ENCODE data around the gene GRAMD1B. TPM values are rescaled to one million over a fixed set of nuclear protein-coding genes. Genes with fewer than 3 reads are reported as not detected.

The GRAMD1B gene
- total and polyA plus RNA-seq, 2 donors (not counting 1 experiment from before 2014, with no cell fraction given): 0.58 to 11.6 TPM

DNA sequence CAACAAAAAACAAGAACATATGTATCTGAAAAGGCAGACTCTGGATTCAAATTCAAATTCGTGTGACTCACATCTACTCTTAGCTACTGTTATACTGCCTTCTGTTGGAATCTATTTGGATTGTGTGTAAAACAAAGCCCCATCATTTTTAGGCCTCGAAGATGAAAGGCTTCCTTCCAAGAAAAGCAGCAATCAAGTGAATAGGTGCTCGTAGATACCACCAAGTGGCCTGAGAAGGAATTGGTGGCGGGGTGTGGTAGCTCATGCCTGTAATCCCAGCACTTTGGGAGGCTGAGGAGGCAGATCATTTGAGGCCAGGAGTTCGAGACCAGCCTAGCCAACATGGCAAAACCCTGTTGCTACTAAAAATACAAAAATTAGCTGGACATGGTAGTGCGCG is 4.2 kb downstream of the GRAMD1B start:
- H3K27me3 ChIP-seq (replicated peaks in 1 of 4; ENCODE audit: control extremely low read depth in 1 of 4, control insufficient read depth in 3 of 4, insufficient read depth in 4 of 4, low read length in 3 of 4): peaks cover 0 to 9% (median 2%) of the 10 kb centered on the region in 4 experiments
- no peaks in the 10 kb centered on the region for H3K9me3 ChIP-seq (ENCODE audit: control extremely low read depth in 1 of 3, control insufficient read depth in 2 of 3, insufficient read depth in 1 of 3, low read length in 2 of 3)
- TF ChIP-seq, protein P1, sequence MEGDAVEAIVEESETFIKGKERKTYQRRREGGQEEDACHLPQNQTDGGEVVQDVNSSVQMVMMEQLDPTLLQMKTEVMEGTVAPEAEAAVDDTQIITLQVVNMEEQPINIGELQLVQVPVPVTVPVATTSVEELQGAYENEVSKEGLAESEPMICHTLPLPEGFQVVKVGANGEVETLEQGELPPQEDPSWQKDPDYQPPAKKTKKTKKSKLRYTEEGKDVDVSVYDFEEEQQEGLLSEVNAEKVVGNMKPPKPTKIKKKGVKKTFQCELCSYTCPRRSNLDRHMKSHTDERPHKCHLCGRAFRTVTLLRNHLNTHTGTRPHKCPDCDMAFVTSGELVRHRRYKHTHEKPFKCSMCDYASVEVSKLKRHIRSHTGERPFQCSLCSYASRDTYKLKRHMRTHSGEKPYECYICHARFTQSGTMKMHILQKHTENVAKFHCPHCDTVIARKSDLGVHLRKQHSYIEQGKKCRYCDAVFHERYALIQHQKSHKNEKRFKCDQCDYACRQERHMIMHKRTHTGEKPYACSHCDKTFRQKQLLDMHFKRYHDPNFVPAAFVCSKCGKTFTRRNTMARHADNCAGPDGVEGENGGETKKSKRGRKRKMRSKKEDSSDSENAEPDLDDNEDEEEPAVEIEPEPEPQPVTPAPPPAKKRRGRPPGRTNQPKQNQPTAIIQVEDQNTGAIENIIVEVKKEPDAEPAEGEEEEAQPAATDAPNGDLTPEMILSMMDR (IDR thresholded peaks at IDR 0.05): no peak
- TF ChIP-seq EZH2 (IDR thresholded peaks at IDR 0.05; ENCODE audit: borderline replicate concordance, insufficient read depth, low read depth, low read length, poor library complexity, severe bottlenecking): no peak
- H3K9ac ChIP-seq (ENCODE audit: low read length): no peak overlapping the region
- H3K27ac ChIP-seq (ENCODE audit: low read length in 2 of 2): no peak overlapping the region
- no peak overlapping the region for H3K4me3 ChIP-seq (ENCODE audit: control extremely low read depth in 1 of 5, extremely low read depth in 1 of 5, insufficient read depth in 1 of 5, low read depth in 2 of 5, low read length in 4 of 5)
- H3K9me3 Mint-ChIP-seq (ENCODE audit: insufficient read depth): peaks cover 4% of the 10 kb centered on the region
- no peak overlapping the region for H3K4me3 Mint-ChIP-seq
- DNase-seq (no peak), ATAC-seq (ENCODE audit: low read depth) (no peak)
- WGBS (ENCODE audit: insufficient coverage): 78% methylated on average over 5 of the region's 7 CpGs
- intact Hi-C loops (cut with micrococcal nuclease): no loop called here
- peaks cover 8% of the 10 kb centered on the region for H3K27me3 Mint-ChIP-seq
- peaks cover 12% of the 10 kb centered on the region for H3K4me1 Mint-ChIP-seq
- H4K20me1 ChIP-seq (ENCODE audit: control insufficient read depth, insufficient read depth, low read length, poor library complexity, severe bottlenecking): no peaks in the 10 kb centered on the region
- no peak overlapping the region for H3K27ac Mint-ChIP-seq
- CTCF ChIA-PET: interaction anchor here (0.6 to 2.0 kb wide), 4 partner anchors 8 to 44 kb away, joined by 4 to 10 read pairs (median 6); no protein-coding TSS in a partner anchor
- POLR2A ChIA-PET: no interaction called here
- H3K36me3 ChIP-seq (replicated peaks in 1 of 2; ENCODE audit: control extremely low read depth in 1 of 2, control insufficient read depth in 1 of 2, extremely low read depth in 1 of 2, insufficient read depth in 2 of 2, low read length in 1 of 2): no peaks in the 10 kb centered on the region
- peaks cover 0 to 6% of the 10 kb centered on the region in 2 donors for H3K4me1 ChIP-seq (ENCODE audit: control insufficient read depth in 2 of 2, insufficient read depth in 2 of 2, low read length in 2 of 2)
- H3K79me2 ChIP-seq (ENCODE audit: control insufficient read depth, insufficient read depth, low read length): no peaks in the 10 kb centered on the region
- H3K4me2 ChIP-seq (replicated peaks; ENCODE audit: low read depth, low read length, poor library complexity, severe bottlenecking): no peak overlapping the region
- no peak overlapping the region for H2AFZ ChIP-seq (ENCODE audit: insufficient read depth, low read depth, low read length, poor library complexity, severe bottlenecking)

GRCh38 chr11:123434911-123435310 is 4.8 kb downstream of the GRAMD1B start:
- peaks cover 8% of the 10 kb centered on the region for H3K4me1 Mint-ChIP-seq
- Histone ChIP-seq H3K4me3 (ENCODE audit: control extremely low read depth in 1 of 5, extremely low read depth in 1 of 5, insufficient read depth in 1 of 5, low read depth in 2 of 5, low read length in 4 of 5) (no peak overlapping the region), H3K27ac (ENCODE audit: low read length in 2 of 2) (no peak overlapping the region), H3K4me1 (ENCODE audit: control insufficient read depth in 2 of 2, insufficient read depth in 2 of 2, low read length in 2 of 2) (peaks cover 0 to 6% of the 10 kb centered on the region in 2 donors), H2AFZ (ENCODE audit: insufficient read depth, low read depth, low read length, poor library complexity, severe bottlenecking) (no peak overlapping the region), H3K4me2 (replicated peaks; ENCODE audit: low read depth, low read length, poor library complexity, severe bottlenecking) (no peak overlapping the region), H3K36me3 (replicated peaks in 1 of 2; ENCODE audit: control extremely low read depth in 1 of 2, control insufficient read depth in 1 of 2, extremely low read depth in 1 of 2, insufficient read depth in 2 of 2, low read length in 1 of 2) (no peaks in the 10 kb centered on the region), H3K27me3 (replicated peaks in 1 of 4; ENCODE audit: control extremely low read depth in 1 of 4, control insufficient read depth in 3 of 4, insufficient read depth in 4 of 4, low read length in 3 of 4) (peaks cover 0 to 9% (median 2%) of the 10 kb centered on the region in 4 experiments), H4K20me1 (ENCODE audit: control insufficient read depth, insufficient read depth, low read length, poor library complexity, severe bottlenecking) (no peaks in the 10 kb centered on the region), H3K79me2 (ENCODE audit: control insufficient read depth, insufficient read depth, low read length) (no peaks in the 10 kb centered on the region), H3K9ac (ENCODE audit: low read length) (no peak overlapping the region), H3K9me3 (ENCODE audit: control extremely low read depth in 1 of 3, control insufficient read depth in 2 of 3, insufficient read depth in 1 of 3, low read length in 2 of 3) (no peaks in the 10 kb centered on the region)
- H3K27me3 Mint-ChIP-seq: peaks cover 3% of the 10 kb centered on the region
- H3K9me3 Mint-ChIP-seq (ENCODE audit: insufficient read depth): peaks cover 4% of the 10 kb centered on the region
- H3K4me3 Mint-ChIP-seq: no peak overlapping the region
- ChIA-PET CTCF (interaction anchor here (1.8 to 2.0 kb wide), 2 partner anchors 28 to 43 kb away, joined by 6 to 10 read pairs; no protein-coding TSS in a partner anchor), POLR2A (no interaction called here)
- intact Hi-C loops (cut with micrococcal nuclease): no loop called here
- no peak for ATAC-seq (ENCODE audit: low read depth)
- H3K27ac Mint-ChIP-seq: no peak overlapping the region
- TF ChIP-seq, protein P1 (IDR thresholded peaks at IDR 0.05): no peak
- no peak for TF ChIP-seq EZH2 (IDR thresholded peaks at IDR 0.05; ENCODE audit: borderline replicate concordance, insufficient read depth, low read depth, low read length, poor library complexity, severe bottlenecking)
- 40% methylated on average over 1 of the region's 3 CpGs for WGBS (ENCODE audit: insufficient coverage)
- DNase-seq: no peak
